A549 (cell line): ENCODE results near the gene TMEM217. TPM values are rescaled to one million over a fixed set of nuclear protein-coding genes. Genes with fewer than 3 reads are reported as not detected.

Source experiments
- ATAC-seq, 2 experiments: fragments of 200-7000 bp in 1 of 2; fragments of >200 bp in 1 of 2; cut with Nextera tagmentation in 1 of 2; cut with Tn5 transposase in 1 of 2; 3 replicates each; pipeline versions ENCODE4 v1.8.0 to v1.9.1; 2018 to 2020; ENCODE audit warnings: mild to moderate bottlenecking in 1 of 2, moderate library complexity in 1 of 2
- CTCF ChIA-PET: fragments of 300-600 bp; sonication (Branson Sonifier 250); formaldehyde crosslinking; extraction: SDS; loops from one replicate; lab custom pipeline; 2021; ENCODE audit warnings: antibody characterized with exemption, inconsistent platforms; lab: Yijun Ruan, JAX
- POLR2A ChIA-PET: fragments of 350-600 bp; formaldehyde crosslinking; extraction: SDS; loops from one replicate; lab custom pipeline; 2021; ENCODE audit warnings: antibody characterized with exemption, inconsistent platforms; lab: Yijun Ruan, JAX
- DNase-seq, 2 experiments: peaks; one replicate each; pipeline versions ENCODE4 v3.0.0 to v3.0.0-alpha.2; 2011 to 2016; ENCODE audit warnings: low read depth in 1 of 2, low spot score in 1 of 2
- FAIRE-seq: peaks from 2 replicates; lab custom pipeline; 2011; peaks lifted over from hg19 to GRCh38; lab: Jason Lieb, UNC
- H3K27ac ChIP-seq, 2 experiments: fragments of >200 bp; sonication (Bioruptor Twin); formaldehyde crosslinking; 3 replicates each; pipeline ENCODE4 v1.5.1; 2016 to 2017
- H3K4me1 ChIP-seq: fragments of >200 bp; sonication (Bioruptor Twin); formaldehyde crosslinking; 3 replicates; pipeline ENCODE4 v1.6.1; 2016
- H3K4me2 ChIP-seq: fragments of >200 bp; sonication (Bioruptor Twin); formaldehyde crosslinking; 3 replicates; pipeline ENCODE4 v1.6.1; 2016
- H3K4me3 ChIP-seq: fragments of >200 bp; sonication (Bioruptor Twin); formaldehyde crosslinking; 3 replicates; pipeline ENCODE4 v1.5.1; 2016
- H3K9me3 ChIP-seq: fragments of >200 bp; sonication (Bioruptor Twin); formaldehyde crosslinking; 3 replicates; pipeline ENCODE4 v1.6.1; 2016
- BCL3 ChIP-seq: fragments of >200 bp; sonication (Bioruptor Twin); formaldehyde crosslinking; IDR thresholded peaks from 3 replicates; pipeline ENCODE4 v1.6.1; 2016
- CEBPB ChIP-seq, 2 experiments: fragments of >200 bp in 1 of 2; sonication (Bioruptor Twin) in 1 of 2; formaldehyde crosslinking in 1 of 2; IDR thresholded peaks; 2 replicates each; pipeline ENCODE4 v1.6.1; 2012 to 2016
- CHD2 ChIP-seq: fragments of 150-350 bp; IDR thresholded peaks from 2 replicates; pipeline ENCODE4 v1.6.1; 2014; ENCODE audit warnings: low read length; ENCODE audit not compliant: partially characterized antibody
- E2F6 ChIP-seq: IDR thresholded peaks from 2 replicates; pipeline ENCODE4 v1.6.1; 2012; ENCODE audit warnings: low read depth, borderline replicate concordance
- EHF ChIP-seq: fragments of 250-450 bp; sonication (Bioruptor Pico); IDR thresholded peaks from 2 replicates; pipeline ENCODE4 v1.5.0; 2020; ENCODE audit warnings: mild to moderate bottlenecking
- EP300 ChIP-seq, 2 experiments: fragments of >200 bp; sonication (Bioruptor Twin); formaldehyde crosslinking; IDR thresholded peaks; 2 replicates in 1 of 2; 3 replicates in 1 of 2; pipeline ENCODE4 v1.6.1; 2016 to 2017
- FOSB ChIP-seq: fragments of 250-450 bp; sonication (Bioruptor Pico); IDR thresholded peaks from 2 replicates; pipeline ENCODE4 v1.5.0; 2020; ENCODE audit warnings: mild to moderate bottlenecking, moderate library complexity
- FOSL2 ChIP-seq, 2 experiments: fragments of 450-650 bp in 1 of 2; fragments of >200 bp in 1 of 2; sonication (Bioruptor Twin) in 1 of 2; formaldehyde crosslinking; IDR thresholded peaks; 2 replicates each; pipeline versions ENCODE4 v1.5.0 to v1.6.1; 2016 to 2020; ENCODE audit warnings: mild to moderate bottlenecking in 1 of 2, moderate library complexity in 1 of 2
- GATA3 ChIP-seq: IDR thresholded peaks from 2 replicates; pipeline ENCODE4 v1.6.1; 2012; ENCODE audit warnings: borderline replicate concordance
- HEYL ChIP-seq: fragments of 250-450 bp; sonication (Bioruptor Pico); IDR thresholded peaks from 2 replicates; pipeline ENCODE4 v1.8.0; 2021; ENCODE audit warnings: mild to moderate bottlenecking, moderate library complexity
- HOXB13 ChIP-seq: fragments of 250-450 bp; sonication (Bioruptor Pico); IDR thresholded peaks from 2 replicates; pipeline ENCODE4 v1.5.0; 2020; ENCODE audit warnings: low read depth, mild to moderate bottlenecking, moderate library complexity
- JUN ChIP-seq, 2 experiments: fragments of >200 bp; sonication (Bioruptor Twin); formaldehyde crosslinking; IDR thresholded peaks; 2 replicates in 1 of 2; 3 replicates in 1 of 2; pipeline ENCODE4 v1.6.1; 2016 to 2017
- JUNB ChIP-seq: fragments of >200 bp; sonication (Bioruptor Twin); formaldehyde crosslinking; IDR thresholded peaks from 2 replicates; pipeline ENCODE4 v1.6.1; 2016
- MAFK ChIP-seq: fragments of 450-650 bp; IDR thresholded peaks from 2 replicates; pipeline ENCODE4 v1.6.1; 2014; ENCODE audit not compliant: partially characterized antibody
- MAX ChIP-seq: IDR thresholded peaks from 2 replicates; pipeline ENCODE4 v1.6.1; 2012
- MAZ ChIP-seq: fragments of 150-350 bp; IDR thresholded peaks from 2 replicates; pipeline ENCODE4 v1.6.1; 2014; ENCODE audit warnings: antibody characterized with exemption, low read depth, low read length, borderline replicate concordance
- REST ChIP-seq: fragments of 200-600 bp; sonication (generic); IDR thresholded peaks from 2 replicates; pipeline ENCODE4 v1.6.1; 2016; ENCODE audit warnings: antibody characterized with exemption, mild to moderate bottlenecking, moderate library complexity
- RFX5 ChIP-seq: fragments of 450-650 bp; IDR thresholded peaks from 2 replicates; pipeline ENCODE4 v1.7.1; 2014; ENCODE audit warnings: antibody characterized with exemption, mild to moderate bottlenecking, moderate library complexity
- RNF2 ChIP-seq: fragments of 200-600 bp; sonication (generic); IDR thresholded peaks from 2 replicates; pipeline ENCODE4 v1.6.1; 2016; ENCODE audit warnings: low read depth, mild to moderate bottlenecking, antibody characterized with exemption, moderate library complexity, borderline replicate concordance
- USF2 ChIP-seq: fragments of 450-650 bp; IDR thresholded peaks from 2 replicates; pipeline ENCODE4 v1.6.1; 2014; ENCODE audit warnings: antibody characterized with exemption
- WGBS: methylation state at CpG from one replicate; pipeline ENCODE4 v1.1.6; 2017; ENCODE audit errors: missing lambda C conversion rate; 5-methylcytosine and 5-hydroxymethylcytosine counted together
- polyA plus RNA-seq, 4 experiments: library from polyadenylated mRNA; depleted of rRNA in 3 of 4; stranded (reverse); fragments of >200 nt; fragmentation: RNase III in 1 of 4; extraction: RNeasy Plus Mini Kit Qiagen cat#74134 plus additional on column Dnase treatment in 1 of 4; gene quantifications; 2 replicates in 3 of 4; 3 replicates in 1 of 4; pipeline ENCODE4 v1.2.3, GENCODE V29; 2011 to 2017

The TMEM217 gene
- polyA plus RNA-seq, 2 of the 4 experiments (the other 2 are of a cell fraction): 0.59 to 1.6 TPM

GRCh38 chr6:37243131-37243815, 14.7 kb downstream of the TMEM217 start:
- Histone ChIP-seq H3K27ac (peak overlapping the region; percentile 93 to 94), H3K4me1 (peaks cover 72% of the 10 kb centered on the region), H3K4me2 (peak overlapping the region; percentile 59), H3K9me3 (no peaks in the 10 kb centered on the region)
- no peak for DNase-seq
- TF ChIP-seq FOSB (CRISPR knock-in tag) (no peak), EHF (CRISPR knock-in tag) (no peak), RNF2 (no peak), CEBPB (IDR thresholded peaks at IDR 0.05) (no peak)
- TF ChIP-seq, all 56 proteins: peak for 0
- ChIA-PET CTCF (interaction anchor here (1.2 to 3.0 kb wide), 3 partner anchors 33 to 358 kb away, joined by 4 to 10 read pairs (median 4); partner anchors contain the start of gene C6orf89), POLR2A (interaction anchor here (0.6 to 1.5 kb wide), 3 partner anchors 14 to 222 kb away, joined by 3 to 10 read pairs (median 6); partner anchors contain the start of genes TBC1D22B and TMEM217)
- H3K4me3 ChIP-seq: 0 out of 3 replicates have a peak overlapping the region, but pooled peaks have one; percentile 19
- WGBS: 72% methylated on average over 6 of the region's 8 CpGs
- FAIRE-seq: no peak
- ATAC-seq: no peak

GRCh38 chr6:37242429-37243052, 15.4 kb downstream of the TMEM217 start:
- no peak for TF ChIP-seq REST
- TF ChIP-seq JUN (IDR thresholded peaks at IDR 0.05): peak in 1 of 2 experiments; percentile 33; a peak in 1 of 5 replicates
- TF ChIP-seq BCL3: 0 out of 3 replicates have a peak, but pooled peaks have one; percentile 39
- TF ChIP-seq GATA3: peak; percentile 63; the same call in 1 of the 2 replicates
- no peak for TF ChIP-seq CHD2
- peak in 1 of 2 experiments; percentile 48; a peak in 1 of 4 replicates for TF ChIP-seq CEBPB (IDR thresholded peaks at IDR 0.05)
- TF ChIP-seq RFX5: no peak
- no peak for TF ChIP-seq HEYL (CRISPR knock-in tag)
- peak; percentile 69; the same call in 1 of the 2 replicates for TF ChIP-seq JUNB
- peak; percentile 82 for TF ChIP-seq USF2
- TF ChIP-seq MAX: peak; percentile 54
- 0 out of 2 replicates have a peak, but pooled peaks have one; percentile 38 for TF ChIP-seq HOXB13 (CRISPR knock-in tag)
- no peak for TF ChIP-seq FOSL2 (IDR thresholded peaks at IDR 0.05)
- TF ChIP-seq FOSL2 (CRISPR knock-in tag; IDR thresholded peaks at IDR 0.05): peak; percentile 70
- peak in 1 of 2 experiments; percentile 37; a peak in 1 of 5 replicates for TF ChIP-seq EP300 (IDR thresholded peaks at IDR 0.05)
- no peak for TF ChIP-seq MAFK
- TF ChIP-seq E2F6: peak; percentile 33; the same call in 1 of the 2 replicates
- no peak for TF ChIP-seq MAZ
- TF ChIP-seq, all 56 proteins: peak for 11
- Histone ChIP-seq H3K4me3 (0 out of 3 replicates have a peak overlapping the region, but pooled peaks have one; percentile 19), H3K9me3 (no peaks in the 10 kb centered on the region), H3K27ac (peak overlapping the region; percentile 93 to 94), H3K4me1 (peaks cover 79% of the 10 kb centered on the region), H3K4me2 (peak overlapping the region; percentile 59)
- WGBS: 13% methylated on average over 1 of the region's 1 CpG
- peak; percentile 52 to 90 for DNase-seq
- ChIA-PET POLR2A (interaction anchor here (0.6 to 1.5 kb wide), 3 partner anchors 15 to 221 kb away, joined by 3 to 10 read pairs (median 6); partner anchors contain the start of genes TBC1D22B and TMEM217), CTCF (interaction anchor here (1.2 to 3.0 kb wide), 4 partner anchors 32 to 357 kb away, joined by 3 to 10 read pairs (median 4); partner anchors contain the start of gene C6orf89)
- peak; percentile 77 to 81 for ATAC-seq
- FAIRE-seq: no peak
